ENCODE data around the gene NHERF1. TPM values are rescaled to one million over a fixed set of nuclear protein-coding genes. Genes with fewer than 3 reads are reported as not detected.

The NHERF1 gene
- total and polyA plus RNA-seq, 2 of the 8 experiments (the other 6 are each of a cell fraction or from before 2014, with no cell fraction given) = 92.9 to 99.2 TPM

- H3K9ac ChIP-seq (replicated peaks in 1 of 4; ENCODE audit: extremely low read depth in 1 of 4, low read depth in 3 of 4, low read length in 3 of 4) = no peak overlapping the region
- no peak overlapping the region for H3K4ac ChIP-seq (replicated peaks; ENCODE audit: insufficient read length, low read depth, low read length)
- no peak overlapping the region for H4K91ac ChIP-seq (replicated peaks; ENCODE audit: insufficient read length, low read length)
- H3K23ac ChIP-seq (ENCODE audit: insufficient read length) = no peak overlapping the region
- no peak overlapping the region for H2AFZ ChIP-seq (ENCODE audit: low read length)
- peaks cover 14% of the 10 kb centered on the region for H3K23me2 ChIP-seq (ENCODE audit: low read depth, low read length)
- no peak overlapping the region for H3K56ac ChIP-seq (replicated peaks; ENCODE audit: insufficient read length, low read depth, low read length)
- peaks cover 0 to 7% of the 10 kb centered on the region in 2 experiments for H4K20me1 ChIP-seq (replicated peaks in 1 of 2; ENCODE audit: control insufficient read depth in 1 of 2, insufficient read depth in 2 of 2, low read length in 2 of 2)
- H3K79me2 ChIP-seq (ENCODE audit: control insufficient read depth in 1 of 2, insufficient read depth in 2 of 2, low read length in 2 of 2) = no peaks in the 10 kb centered on the region
- no peak overlapping the region for H3K4me3 ChIP-seq (ENCODE audit: extremely low read depth in 1 of 4, insufficient read depth in 2 of 4, low read depth in 3 of 4, low read length in 4 of 4)
- H3K27me3 ChIP-seq (replicated peaks in 1 of 4; ENCODE audit: control insufficient read depth in 3 of 4, extremely low read depth in 1 of 4, insufficient read depth in 3 of 4, low read length in 3 of 4) = peaks cover 0 to 4% (median 1%) of the 10 kb centered on the region in 4 experiments; a peak in 4 of 7 replicates
- H3K18ac ChIP-seq (ENCODE audit: extremely low read depth, low read length) = no peak overlapping the region
- no peak overlapping the region for H2AK5ac ChIP-seq (ENCODE audit: low read depth, low read length)
- no peak overlapping the region for H2BK5ac ChIP-seq (ENCODE audit: low read depth, low read length)
- peaks cover 3% of the 10 kb centered on the region; the same call in 1 of the 2 replicates for H3K79me1 ChIP-seq (ENCODE audit: low read depth, low read length)
- H3K4me2 ChIP-seq (ENCODE audit: insufficient read depth in 1 of 2, low read depth in 2 of 2, low read length in 2 of 2) = no peak overlapping the region
- 91% methylated on average over 16 of the region's 16 CpGs; no CpG with 5 or more reads in 1 of the 2 experiments for WGBS, 2 experiments (ENCODE audit: extremely low coverage in 1 of 2, insufficient coverage in 1 of 2, insufficient read length in 1 of 2, insufficient replicate concordance in 2 of 2, low coverage in 1 of 2, low lambda C conversion rate in 2 of 2, missing lambda C conversion rate in 1 of 2)
- H2BK12ac ChIP-seq (ENCODE audit: low read depth, low read length) = peak overlapping the region; percentile 63; the same call in 1 of the 2 replicates
- H2BK20ac ChIP-seq (ENCODE audit: low read length) = no peak overlapping the region
- CTCF ChIA-PET (ENCODE audit: partially characterized antibody) = interaction anchor here (1.3 to 1.4 kb wide), 2 partner anchors 14 to 73 kb away, joined by 3 read pairs; no protein-coding TSS in a partner anchor
- H3K9me3 ChIP-seq (ENCODE audit: insufficient read depth in 2 of 2, low read depth in 1 of 2, low read length in 1 of 2) = peaks cover 0 to 9% of the 10 kb centered on the region in 2 experiments; a peak in 1 of 4 replicates
- H3K4me1 ChIP-seq (replicated peaks in 1 of 4; ENCODE audit: control insufficient read depth in 3 of 4, insufficient read depth in 4 of 4, low read length in 3 of 4) = peaks cover 0 to 3% (median 1%) of the 10 kb centered on the region in 4 experiments; a peak in 3 of 7 replicates
- FAIRE-seq (no peak), DNase-seq (ENCODE audit: low read depth in 1 of 2, low spot score in 2 of 2) (no peak)
- H2BK120ac ChIP-seq (replicated peaks; ENCODE audit: low read depth, low read length) = no peak overlapping the region
- no peak overlapping the region; the same call in 1 of the 2 replicates for H3K27ac ChIP-seq (ENCODE audit: low read depth, low read length)
- H3K36me3 ChIP-seq (ENCODE audit: control insufficient read depth in 2 of 4, insufficient read depth in 4 of 4, low read length in 3 of 4) = no peaks in the 10 kb centered on the region
- H3K14ac ChIP-seq (ENCODE audit: insufficient read length) = no peak overlapping the region
- no peak overlapping the region for H2BK15ac ChIP-seq (ENCODE audit: low read length)
- H4K5ac ChIP-seq (ENCODE audit: insufficient read length, low read depth, low read length) = no peak overlapping the region
- H4K8ac ChIP-seq (ENCODE audit: extremely low read depth, insufficient read depth, low read length) = no peak overlapping the region
- POLR2A ChIA-PET (ENCODE audit: partially characterized antibody) = no interaction called here
- TF ChIP-seq POLR2A (IDR thresholded peaks at IDR 0.05; ENCODE audit: control extremely low read depth in 1 of 2, low read depth in 2 of 2, low read length in 2 of 2) (no peak), CTBP2 (IDR thresholded peaks at IDR 0.05; ENCODE audit: borderline replicate concordance, insufficient read depth, insufficient read length, low read length) (no peak), GABPA (IDR thresholded peaks at IDR 0.05; ENCODE audit: borderline replicate concordance, insufficient read depth, low read length) (no peak), TAF7 (optimal IDR thresholded peaks at IDR 0.05; ENCODE audit: borderline replicate concordance, low read depth, low read length) (no peak), TBP (IDR thresholded peaks at IDR 0.05; ENCODE audit: low read depth, low read length) (no peak), BACH1 (IDR thresholded peaks at IDR 0.05; ENCODE audit: low read length) (no peak), PHF8 (conservative IDR thresholded peaks at IDR 0.05; ENCODE audit: low read depth, low read length) (no peak), SIN3A (conservative IDR thresholded peaks at IDR 0.05 in 1 of 2, IDR thresholded peaks at IDR 0.05 in 1 of 2; ENCODE audit: low read depth in 1 of 2, low read length in 2 of 2) (no peak), KDM5A (IDR thresholded peaks at IDR 0.05; ENCODE audit: low read length) (no peak), TAF1 (IDR thresholded peaks at IDR 0.05; ENCODE audit: low read depth, low read length) (no peak), SP2 (IDR thresholded peaks at IDR 0.05; ENCODE audit: low read length) (no peak)
Observed at GRCh38 chr17:74730491-74731346, 17.7 kb upstream of the NHERF1 start.

Measured in H1 (cell line).